GM06990 (cell line): ENCODE results near the gene SLC38A4.

ENCODE experiments used
- DNase-seq: peaks from one replicate; pipeline ENCODE4 v3.0.0-alpha.2; 2011; ENCODE audit not compliant: insufficient read length; ENCODE audit errors: extremely low read depth
- H3K27me3 ChIP-seq: replicated peaks from 2 replicates; pipeline ENCODE4 v1.6.0; 2011; ENCODE audit warnings: low read length; ENCODE audit not compliant: control insufficient read depth, insufficient read depth
- H3K36me3 ChIP-seq: 2 replicates; pipeline ENCODE4 v1.5.1; 2011; ENCODE audit warnings: low read length; ENCODE audit not compliant: control insufficient read depth, insufficient read depth
- H3K4me3 ChIP-seq: replicated peaks from 2 replicates; pipeline ENCODE4 v1.5.1; 2011; ENCODE audit warnings: low read depth, mild to moderate bottlenecking, control low read depth, low read length
- TF ChIP-seq, protein P1 (sequence below): IDR thresholded peaks from 2 replicates; pipeline ENCODE4 v1.5.1; 2011; ENCODE audit warnings: low read length, control low read depth, mild to moderate bottlenecking, inconsistent platforms; ENCODE audit not compliant: insufficient read depth, poor library complexity, severe bottlenecking

The SLC38A4 gene

GRCh38 chr12:46808955-46809697 lies 16.7 kb downstream of the SLC38A4 start:
- H3K36me3 ChIP-seq, result no peaks in the 10 kb centered on the region
- H3K4me3 ChIP-seq, result no peak overlapping the region
- no peak for DNase-seq
- H3K27me3 ChIP-seq, result no peaks in the 10 kb centered on the region
- TF ChIP-seq, protein P1, sequence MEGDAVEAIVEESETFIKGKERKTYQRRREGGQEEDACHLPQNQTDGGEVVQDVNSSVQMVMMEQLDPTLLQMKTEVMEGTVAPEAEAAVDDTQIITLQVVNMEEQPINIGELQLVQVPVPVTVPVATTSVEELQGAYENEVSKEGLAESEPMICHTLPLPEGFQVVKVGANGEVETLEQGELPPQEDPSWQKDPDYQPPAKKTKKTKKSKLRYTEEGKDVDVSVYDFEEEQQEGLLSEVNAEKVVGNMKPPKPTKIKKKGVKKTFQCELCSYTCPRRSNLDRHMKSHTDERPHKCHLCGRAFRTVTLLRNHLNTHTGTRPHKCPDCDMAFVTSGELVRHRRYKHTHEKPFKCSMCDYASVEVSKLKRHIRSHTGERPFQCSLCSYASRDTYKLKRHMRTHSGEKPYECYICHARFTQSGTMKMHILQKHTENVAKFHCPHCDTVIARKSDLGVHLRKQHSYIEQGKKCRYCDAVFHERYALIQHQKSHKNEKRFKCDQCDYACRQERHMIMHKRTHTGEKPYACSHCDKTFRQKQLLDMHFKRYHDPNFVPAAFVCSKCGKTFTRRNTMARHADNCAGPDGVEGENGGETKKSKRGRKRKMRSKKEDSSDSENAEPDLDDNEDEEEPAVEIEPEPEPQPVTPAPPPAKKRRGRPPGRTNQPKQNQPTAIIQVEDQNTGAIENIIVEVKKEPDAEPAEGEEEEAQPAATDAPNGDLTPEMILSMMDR, result no peak

GRCh38 chr12:46808317-46808716 lies 17.5 kb downstream of the SLC38A4 start:
- H3K27me3 ChIP-seq, result no peaks in the 10 kb centered on the region
- TF ChIP-seq, protein P1, result no peak
- no peak for DNase-seq

DNA sequence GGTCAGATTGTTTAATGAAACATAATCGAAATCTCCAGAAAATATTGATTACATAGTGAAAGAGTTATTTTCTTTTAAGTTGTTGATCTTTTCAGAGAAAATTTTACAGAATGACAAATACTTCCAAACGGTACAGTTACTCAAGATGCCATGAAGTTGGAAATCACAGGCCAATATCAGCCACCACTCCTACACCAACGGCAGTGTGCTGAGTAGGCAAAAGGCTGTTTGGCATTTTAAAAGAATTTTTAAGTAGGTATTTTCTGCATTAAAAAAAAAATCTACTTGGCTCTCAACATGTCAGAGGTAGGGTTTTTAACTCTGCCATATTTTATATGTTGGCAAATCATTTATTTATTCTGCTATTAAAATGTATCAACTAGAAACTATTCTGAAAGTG lies 21.7 kb downstream of the SLC38A4 start:
- Histone ChIP-seq H3K4me3 (no peak overlapping the region), H3K36me3 (no peaks in the 10 kb centered on the region), H3K27me3 (no peaks in the 10 kb centered on the region)
- DNase-seq, result no peak
- TF ChIP-seq, protein P1, result no peak

More at GRCh38 chr12:46808317-46808716, 17.5 kb downstream of the SLC38A4 start:
- Histone ChIP-seq H3K36me3 (no peaks in the 10 kb centered on the region), H3K4me3 (no peak overlapping the region)

DNA sequence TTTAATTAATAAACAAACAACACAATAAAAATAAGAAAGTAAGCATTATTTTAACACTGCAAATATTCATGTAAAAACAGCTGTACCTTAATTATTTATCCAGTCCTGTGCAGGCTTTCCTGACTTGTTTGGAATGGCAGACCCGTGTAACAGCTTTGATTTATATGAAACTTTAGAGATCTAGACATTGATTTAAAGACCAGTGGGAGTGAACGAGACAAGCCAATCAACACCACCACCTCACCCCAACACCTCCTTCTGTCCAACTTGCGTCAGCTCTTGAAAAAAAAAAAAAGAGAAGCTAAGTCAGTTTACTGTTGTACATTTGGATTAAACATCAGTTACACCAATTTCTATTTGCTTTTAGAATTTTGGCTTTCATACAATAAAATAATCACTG lies 22.3 kb downstream of the SLC38A4 start:
- H3K4me3 ChIP-seq, result no peak overlapping the region
- TF ChIP-seq, protein P1, result no peak
- no peaks in the 10 kb centered on the region for H3K36me3 ChIP-seq
- DNase-seq, result no peak
- no peaks in the 10 kb centered on the region for H3K27me3 ChIP-seq

GRCh38 chr12:46801293-46801692 lies 24.5 kb downstream of the SLC38A4 start:
- TF ChIP-seq, protein P1, result no peak
- no peaks in the 10 kb centered on the region for H3K27me3 ChIP-seq
- H3K36me3 ChIP-seq, result no peaks in the 10 kb centered on the region
- DNase-seq, result no peak
- H3K4me3 ChIP-seq, result no peak overlapping the region
